Measurements from ENCODE around the gene PDE6A. TPM values are rescaled to one million over a fixed set of nuclear protein-coding genes. Genes with fewer than 3 reads are reported as not detected.

Gene PDE6A
- total and polyA plus RNA-seq, 2 of the 13 experiments (the other 11 are each of a cell fraction or from before 2014, with no cell fraction given) = 0.01 TPM; not detected in 1

DNA sequence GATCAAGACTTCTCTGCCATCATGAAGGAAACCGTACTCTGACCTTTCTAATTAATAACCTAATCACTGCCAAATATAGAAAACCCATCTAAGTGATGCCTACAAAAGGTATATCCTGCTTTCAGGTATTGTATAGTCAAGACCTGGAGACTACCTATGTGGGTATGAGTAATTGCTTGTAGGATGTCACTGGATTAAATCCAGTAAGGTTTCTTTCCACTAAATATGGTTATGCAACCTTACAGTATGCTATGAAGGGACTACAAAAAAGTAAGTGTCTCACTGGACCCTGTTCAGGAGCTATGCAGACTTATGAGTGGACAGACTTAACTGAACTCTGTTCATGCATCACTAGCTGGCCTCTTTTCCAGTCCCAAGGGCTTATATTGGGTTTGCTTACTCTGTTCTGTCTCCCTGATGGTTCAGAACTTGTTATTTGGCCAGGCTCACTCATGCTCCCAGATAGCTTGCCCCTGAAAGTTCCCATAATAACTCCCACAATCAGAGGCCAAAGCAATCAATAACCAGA, 51.1 kb downstream of the PDE6A start (continued):
- TF ChIP-seq ZNF776 (CRISPR knock-in tag; IDR thresholded peaks at IDR 0.05) (no peak), CAMTA2 (CRISPR knock-in tag; IDR thresholded peaks at IDR 0.05; ENCODE audit: borderline replicate concordance) (no peak), ZNF263 (CRISPR knock-in tag; IDR thresholded peaks at IDR 0.05) (no peak), ZNF850 (CRISPR knock-in tag; conservative IDR thresholded peaks at IDR 0.05) (no peak), ZNF260 (CRISPR knock-in tag; IDR thresholded peaks at IDR 0.05; ENCODE audit: borderline replicate concordance, low read depth) (no peak), ZBTB21 (CRISPR knock-in tag; IDR thresholded peaks at IDR 0.05) (no peak), ZKSCAN1 (IDR thresholded peaks at IDR 0.05; ENCODE audit: low read length) (no peak), PHF8 (CRISPR knock-in tag; IDR thresholded peaks at IDR 0.05) (no peak)
- TF ChIP-seq, protein P1, sequence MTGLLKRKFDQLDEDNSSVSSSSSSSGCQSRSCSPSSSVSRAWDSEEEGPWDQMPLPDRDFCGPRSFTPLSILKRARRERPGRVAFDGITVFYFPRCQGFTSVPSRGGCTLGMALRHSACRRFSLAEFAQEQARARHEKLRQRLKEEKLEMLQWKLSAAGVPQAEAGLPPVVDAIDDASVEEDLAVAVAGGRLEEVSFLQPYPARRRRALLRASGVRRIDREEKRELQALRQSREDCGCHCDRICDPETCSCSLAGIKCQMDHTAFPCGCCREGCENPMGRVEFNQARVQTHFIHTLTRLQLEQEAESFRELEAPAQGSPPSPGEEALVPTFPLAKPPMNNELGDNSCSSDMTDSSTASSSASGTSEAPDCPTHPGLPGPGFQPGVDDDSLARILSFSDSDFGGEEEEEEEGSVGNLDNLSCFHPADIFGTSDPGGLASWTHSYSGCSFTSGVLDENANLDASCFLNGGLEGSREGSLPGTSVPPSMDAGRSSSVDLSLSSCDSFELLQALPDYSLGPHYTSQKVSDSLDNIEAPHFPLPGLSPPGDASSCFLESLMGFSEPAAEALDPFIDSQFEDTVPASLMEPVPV (CRISPR knock-in tag; IDR thresholded peaks at IDR 0.05) = no peak
- TF ChIP-seq, protein P2, sequence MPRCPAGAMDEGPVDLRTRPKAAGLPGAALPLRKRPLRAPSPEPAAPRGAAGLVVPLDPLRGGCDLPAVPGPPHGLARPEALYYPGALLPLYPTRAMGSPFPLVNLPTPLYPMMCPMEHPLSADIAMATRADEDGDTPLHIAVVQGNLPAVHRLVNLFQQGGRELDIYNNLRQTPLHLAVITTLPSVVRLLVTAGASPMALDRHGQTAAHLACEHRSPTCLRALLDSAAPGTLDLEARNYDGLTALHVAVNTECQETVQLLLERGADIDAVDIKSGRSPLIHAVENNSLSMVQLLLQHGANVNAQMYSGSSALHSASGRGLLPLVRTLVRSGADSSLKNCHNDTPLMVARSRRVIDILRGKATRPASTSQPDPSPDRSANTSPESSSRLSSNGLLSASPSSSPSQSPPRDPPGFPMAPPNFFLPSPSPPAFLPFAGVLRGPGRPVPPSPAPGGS (CRISPR knock-in tag; IDR thresholded peaks at IDR 0.05) = no peak

DNA sequence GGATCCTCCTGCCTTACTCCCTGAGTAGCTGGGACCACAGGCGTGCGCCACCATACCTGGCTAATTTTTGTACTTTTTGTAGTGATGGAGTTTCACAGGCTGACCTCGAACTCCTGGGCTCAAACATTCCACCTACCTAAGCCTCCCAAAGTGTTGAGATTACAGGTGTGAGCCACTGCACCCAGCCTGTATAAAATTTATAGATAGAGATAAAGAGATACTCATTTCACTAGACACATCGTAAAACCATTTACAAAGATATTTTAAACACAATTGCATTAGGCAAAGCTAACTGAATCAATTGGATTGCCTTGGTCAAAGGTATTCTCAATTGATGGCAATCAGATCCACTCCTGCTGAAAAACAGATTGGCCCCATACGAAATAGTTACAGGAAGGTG, 52.0 kb downstream of the PDE6A start:
- in situ Hi-C loops (cut with HindIII; ENCODE audit: extremely low pct_ligation_motif_present, low pct_unique_long_range_greater_than_20kb) = no loop called here
- H3K4me3 ChIP-seq (replicated peaks in 1 of 3; ENCODE audit: insufficient read depth in 1 of 3, low read depth in 2 of 3, low read length in 3 of 3) = no peak overlapping the region
- POLR2A ChIA-PET = no interaction called here
- DNase-seq (ENCODE audit: low spot score) (no peak), ATAC-seq (no peak), FAIRE-seq (no peak)
- peaks cover 6% of the 10 kb centered on the region for H3K4me1 ChIP-seq (ENCODE audit: insufficient read depth, low read length)
- H3K9me3 ChIP-seq (ENCODE audit: low read length) = no peaks in the 10 kb centered on the region
- intact Hi-C loops (cut with micrococcal nuclease; ENCODE audit: unreplicated experiment) = no loop called here
- no peak overlapping the region for H3K9ac ChIP-seq (ENCODE audit: insufficient read depth, low read depth, low read length)
- no peaks in the 10 kb centered on the region for H3K79me2 ChIP-seq (ENCODE audit: insufficient read depth, low read length)
- WGBS (ENCODE audit: low lambda C conversion rate) = 38% methylated on average over 5 of the region's 5 CpGs
- CTCF ChIA-PET (ENCODE audit: low intra/inter-chr PET ratio, low total read pairs) = no interaction called here
- no peak overlapping the region for H2AFZ ChIP-seq (ENCODE audit: low read length)
- H3K27ac ChIP-seq (ENCODE audit: extremely low read length, insufficient read depth, low read length) = no peak overlapping the region
- H3K4me2 ChIP-seq (ENCODE audit: low read depth, low read length) = no peak overlapping the region
- H3K36me3 ChIP-seq (replicated peaks in 1 of 2; ENCODE audit: control insufficient read depth in 1 of 2, insufficient read depth in 2 of 2, low read length in 2 of 2) = no peaks in the 10 kb centered on the region
- no TSS peak for BruUV-seq (replicated peaks)
- H4K20me1 ChIP-seq (ENCODE audit: insufficient read depth, low read length) = no peaks in the 10 kb centered on the region
- peaks cover 0 to 5% of the 10 kb centered on the region in 2 experiments; a peak in 2 of 5 replicates for H3K27me3 ChIP-seq (ENCODE audit: control insufficient read depth in 1 of 2, insufficient read depth in 2 of 2, low read length in 2 of 2)
- TF ChIP-seq, protein P3, sequence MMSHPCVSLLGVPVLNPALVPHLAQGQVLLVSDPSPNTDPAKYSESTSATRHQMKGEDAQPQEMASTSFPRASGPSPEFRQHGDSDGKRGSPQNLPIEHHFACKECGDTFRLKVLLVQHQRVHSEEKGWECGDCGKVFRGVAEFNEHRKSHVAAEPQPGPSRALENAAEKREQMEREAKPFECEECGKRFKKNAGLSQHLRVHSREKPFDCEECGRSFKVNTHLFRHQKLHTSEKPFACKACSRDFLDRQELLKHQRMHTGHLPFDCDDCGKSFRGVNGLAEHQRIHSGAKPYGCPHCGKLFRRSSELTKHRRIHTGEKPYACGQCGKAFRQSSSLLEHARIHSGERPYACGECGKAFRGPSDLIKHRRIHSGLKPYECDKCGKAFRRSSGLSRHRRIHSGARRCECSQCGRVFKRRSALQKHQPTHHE (CRISPR knock-in tag; IDR thresholded peaks at IDR 0.05; ENCODE audit: borderline replicate concordance) = no peak
- TF ChIP-seq HOXA3 (CRISPR knock-in tag; IDR thresholded peaks at IDR 0.05) (no peak), POLR2AphosphoS2 (IDR thresholded peaks at IDR 0.05; ENCODE audit: low read depth, low read length) (no peak), HCFC1 (IDR thresholded peaks at IDR 0.05; ENCODE audit: low read depth, low read length) (no peak), RFX3 (CRISPR knock-in tag; IDR thresholded peaks at IDR 0.05) (no peak), ZNF790 (CRISPR knock-in tag; IDR thresholded peaks at IDR 0.05; ENCODE audit: borderline replicate concordance) (no peak), NR2F2 (IDR thresholded peaks at IDR 0.05; ENCODE audit: borderline replicate concordance, low read depth) (no peak)
- TF ChIP-seq, protein P4, sequence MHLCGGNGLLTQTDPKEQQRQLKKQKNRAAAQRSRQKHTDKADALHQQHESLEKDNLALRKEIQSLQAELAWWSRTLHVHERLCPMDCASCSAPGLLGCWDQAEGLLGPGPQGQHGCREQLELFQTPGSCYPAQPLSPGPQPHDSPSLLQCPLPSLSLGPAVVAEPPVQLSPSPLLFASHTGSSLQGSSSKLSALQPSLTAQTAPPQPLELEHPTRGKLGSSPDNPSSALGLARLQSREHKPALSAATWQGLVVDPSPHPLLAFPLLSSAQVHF (CRISPR knock-in tag; IDR thresholded peaks at IDR 0.05) = no peak
